Measurements from ENCODE around the gene C11orf21. TPM values are rescaled to one million over a fixed set of nuclear protein-coding genes. Genes with fewer than 3 reads are reported as not detected.

The C11orf21 gene
- total RNA-seq, 5 donors from 2014 or later (not counting 1 experiment from before 2014, with no cell fraction given) = 62.3 to 133 (median 88.9) TPM

DNA sequence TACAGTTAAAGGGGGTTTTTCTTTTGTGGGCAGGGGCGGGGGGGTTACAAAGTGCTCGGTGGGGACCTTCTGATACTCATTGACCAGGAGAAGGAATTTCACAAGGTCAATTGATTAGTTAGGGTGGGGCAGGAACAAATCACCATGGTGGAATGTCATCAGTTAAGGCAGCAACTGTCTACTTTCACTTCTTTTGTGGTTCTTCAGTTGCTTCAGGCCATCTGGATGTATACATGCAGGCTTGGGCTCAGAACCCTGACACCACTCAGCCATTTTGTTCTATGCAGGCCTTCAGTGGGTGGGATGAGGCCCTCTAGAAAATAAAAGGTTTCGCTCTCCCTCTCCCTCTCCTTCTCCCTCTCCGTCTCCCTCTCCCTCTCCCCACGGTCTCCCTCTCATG lies 29.7 kb upstream of the C11orf21 start:
- H3K27me3 Mint-ChIP-seq = peaks cover 29 to 37% of the 10 kb centered on the region in 2 donors
- peaks cover 3% of the 10 kb centered on the region for H3K36me3 Mint-ChIP-seq
- no peak overlapping the region for H3K4me3 ChIP-seq (ENCODE audit: control insufficient read depth in 1 of 2, extremely low read depth in 1 of 2, low read length in 1 of 2)
- H3K4me3 Mint-ChIP-seq = no peak overlapping the region
- no peaks in the 10 kb centered on the region for H3K36me3 ChIP-seq (ENCODE audit: control insufficient read depth in 2 of 2, extremely low read depth in 1 of 2, insufficient read depth in 1 of 2, low read length in 1 of 2)
- H3K4me1 ChIP-seq (ENCODE audit: control insufficient read depth in 1 of 2, extremely low read depth in 1 of 2, insufficient read depth in 2 of 2, low read length in 2 of 2) = no peaks in the 10 kb centered on the region
- no peak for DNase-seq
- H3K9me3 Mint-ChIP-seq = peaks cover 0 to 3% (median 0%) of the 10 kb centered on the region in 3 donors
- peaks cover 0 to 40% of the 10 kb centered on the region in 2 experiments for H3K27me3 ChIP-seq (replicated peaks in 1 of 2; ENCODE audit: control insufficient read depth in 2 of 2, extremely low read depth in 1 of 2, insufficient read depth in 2 of 2, low read length in 1 of 2)
- H3K9me3 ChIP-seq = no peaks in the 10 kb centered on the region
- no peak overlapping the region for H3K27ac Mint-ChIP-seq
- CTCF ChIA-PET = no interaction called here
- no CpG with 5 or more reads among the region's 5 CpGs for WGBS (ENCODE audit: insufficient coverage)
- POLR2A ChIA-PET = no interaction called here
- ATAC-seq (replicated peaks in 1 of 4) = no peak
- no peak overlapping the region for H3K27ac ChIP-seq (ENCODE audit: low read length)
- H3K4me1 Mint-ChIP-seq = no peaks in the 10 kb centered on the region

DNA sequence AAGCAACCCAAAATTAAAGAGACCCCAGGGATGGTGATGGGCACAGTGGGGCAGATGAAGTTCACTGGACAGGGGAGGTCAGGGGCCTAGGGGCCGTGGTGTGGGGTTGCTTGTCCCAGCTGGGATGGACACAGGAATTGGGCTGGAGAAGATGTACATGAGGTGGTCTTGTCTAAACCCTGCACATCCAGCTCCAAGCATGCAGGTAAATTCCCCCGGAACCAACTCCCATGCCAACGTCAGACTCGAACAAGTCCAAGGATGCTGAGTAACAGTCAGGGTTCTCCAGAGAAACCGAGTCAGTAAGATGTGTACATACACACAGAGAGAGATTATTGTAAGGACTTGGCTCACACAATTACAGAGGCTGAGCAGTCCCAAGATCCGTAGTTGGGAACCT lies 29.0 kb upstream of the C11orf21 start:
- no peak overlapping the region for H3K4me3 Mint-ChIP-seq
- H3K9me3 Mint-ChIP-seq = peaks cover 0 to 3% (median 0%) of the 10 kb centered on the region in 3 donors
- Histone ChIP-seq H3K27ac (ENCODE audit: low read length) (no peak overlapping the region), H3K36me3 (ENCODE audit: control insufficient read depth in 2 of 2, extremely low read depth in 1 of 2, insufficient read depth in 1 of 2, low read length in 1 of 2) (no peaks in the 10 kb centered on the region), H3K9me3 (no peaks in the 10 kb centered on the region), H3K4me3 (ENCODE audit: control insufficient read depth in 1 of 2, extremely low read depth in 1 of 2, low read length in 1 of 2) (no peak overlapping the region), H3K27me3 (replicated peaks in 1 of 2; ENCODE audit: control insufficient read depth in 2 of 2, extremely low read depth in 1 of 2, insufficient read depth in 2 of 2, low read length in 1 of 2) (peaks cover 0 to 40% of the 10 kb centered on the region in 2 experiments), H3K4me1 (ENCODE audit: control insufficient read depth in 1 of 2, extremely low read depth in 1 of 2, insufficient read depth in 2 of 2, low read length in 2 of 2) (no peaks in the 10 kb centered on the region)
- CTCF ChIA-PET = no interaction called here
- H3K27ac Mint-ChIP-seq = no peak overlapping the region
- peaks cover 3% of the 10 kb centered on the region for H3K36me3 Mint-ChIP-seq
- POLR2A ChIA-PET = no interaction called here
- DNase-seq (no peak), ATAC-seq (replicated peaks in 1 of 4) (no peak)
- WGBS (ENCODE audit: insufficient coverage) = 97% methylated on average over 5 of the region's 6 CpGs
- H3K4me1 Mint-ChIP-seq = no peaks in the 10 kb centered on the region
- H3K27me3 Mint-ChIP-seq = peaks cover 22 to 33% of the 10 kb centered on the region in 2 donors

DNA sequence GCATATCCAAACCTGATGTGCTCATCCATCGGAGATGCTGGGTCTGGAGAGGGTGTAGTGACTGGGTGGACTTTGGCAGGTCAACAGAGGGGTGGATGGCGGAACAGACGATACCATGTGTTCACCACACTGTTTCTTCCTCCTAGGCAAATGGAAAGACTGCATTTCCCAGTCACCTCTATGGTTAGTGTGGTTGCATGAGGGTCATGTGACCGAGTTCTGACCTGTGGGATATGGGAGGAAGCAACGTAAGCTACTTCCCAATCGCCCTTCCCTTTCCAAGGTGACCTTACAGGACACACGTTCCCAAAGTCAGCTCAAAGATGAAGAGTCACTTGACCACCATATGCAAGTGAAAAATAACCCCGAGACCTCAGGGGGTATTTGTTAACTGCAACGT lies 27.8 kb upstream of the C11orf21 start:
- Mint-ChIP-seq H3K27ac (no peak overlapping the region), H3K36me3 (peaks cover 3% of the 10 kb centered on the region), H3K27me3 (peaks cover 18 to 33% of the 10 kb centered on the region in 2 donors), H3K9me3 (peaks cover 0 to 3% (median 0%) of the 10 kb centered on the region in 3 donors), H3K4me1 (no peaks in the 10 kb centered on the region), H3K4me3 (no peak overlapping the region)
- no peaks in the 10 kb centered on the region for H3K4me1 ChIP-seq (ENCODE audit: control insufficient read depth in 1 of 2, extremely low read depth in 1 of 2, insufficient read depth in 2 of 2, low read length in 2 of 2)
- ChIA-PET CTCF (no interaction called here), POLR2A (interaction anchor here in 1 of 2 donors (0.5 kb wide), 1 partner anchor 49 kb away, joined by 3 read pairs; no protein-coding TSS in a partner anchor)
- ATAC-seq (replicated peaks in 1 of 4) (no peak), DNase-seq (no peak)
- no peak overlapping the region for H3K4me3 ChIP-seq (ENCODE audit: control insufficient read depth in 1 of 2, extremely low read depth in 1 of 2, low read length in 1 of 2)
- no peaks in the 10 kb centered on the region for H3K36me3 ChIP-seq (ENCODE audit: control insufficient read depth in 2 of 2, extremely low read depth in 1 of 2, insufficient read depth in 1 of 2, low read length in 1 of 2)
- no peak overlapping the region for H3K27ac ChIP-seq (ENCODE audit: low read length)
- no peaks in the 10 kb centered on the region for H3K9me3 ChIP-seq
- 93% methylated on average over 3 of the region's 9 CpGs for WGBS (ENCODE audit: insufficient coverage)
- H3K27me3 ChIP-seq (replicated peaks in 1 of 2; ENCODE audit: control insufficient read depth in 2 of 2, extremely low read depth in 1 of 2, insufficient read depth in 2 of 2, low read length in 1 of 2) = peaks cover 0 to 40% of the 10 kb centered on the region in 2 experiments

DNA sequence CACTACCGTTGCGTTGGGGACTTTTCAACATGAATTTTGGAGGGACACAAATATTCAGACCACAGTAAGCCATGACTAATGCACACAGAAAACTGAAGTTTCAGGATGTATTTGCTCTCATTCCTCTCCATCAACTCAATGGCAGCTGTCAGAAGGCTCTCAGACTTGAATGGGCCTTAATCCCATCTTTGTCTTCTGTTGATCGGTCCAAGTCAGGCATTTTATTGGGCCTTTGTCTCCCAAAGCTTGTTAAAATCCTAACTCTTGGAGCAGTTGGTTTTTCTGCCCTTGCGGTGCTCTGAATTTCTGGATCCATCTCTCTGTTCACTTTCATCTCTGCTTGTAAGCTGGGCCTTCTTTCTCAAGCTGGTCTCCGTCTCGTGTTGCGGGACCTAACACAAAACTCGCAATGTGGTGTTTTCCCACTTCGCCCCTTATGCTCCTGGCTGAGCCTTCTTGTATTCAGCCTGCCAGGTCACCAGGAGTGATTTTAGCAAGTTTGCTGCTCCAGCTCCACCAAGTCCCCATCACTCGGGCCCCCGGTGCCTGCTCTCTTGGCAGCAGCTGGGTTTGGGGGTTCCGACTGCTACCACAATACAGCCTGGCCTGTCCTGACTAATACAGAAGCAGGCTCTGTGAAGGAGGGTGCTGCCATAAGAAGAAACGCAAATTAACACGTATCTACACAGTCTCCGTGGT lies 27.1 kb upstream of the C11orf21 start:
- Mint-ChIP-seq H3K9me3 (peaks cover 0 to 3% (median 0%) of the 10 kb centered on the region in 3 donors), H3K27ac (no peak overlapping the region), H3K27me3 (peaks cover 18 to 33% of the 10 kb centered on the region in 2 donors), H3K4me3 (no peak overlapping the region), H3K36me3 (peaks cover 3% of the 10 kb centered on the region), H3K4me1 (no peaks in the 10 kb centered on the region)
- no peak for ATAC-seq (replicated peaks in 1 of 4)
- Histone ChIP-seq H3K4me3 (ENCODE audit: control insufficient read depth in 1 of 2, extremely low read depth in 1 of 2, low read length in 1 of 2) (no peak overlapping the region), H3K27ac (ENCODE audit: low read length) (no peak overlapping the region), H3K36me3 (ENCODE audit: control insufficient read depth in 2 of 2, extremely low read depth in 1 of 2, insufficient read depth in 1 of 2, low read length in 1 of 2) (no peaks in the 10 kb centered on the region), H3K9me3 (no peaks in the 10 kb centered on the region), H3K27me3 (replicated peaks in 1 of 2; ENCODE audit: control insufficient read depth in 2 of 2, extremely low read depth in 1 of 2, insufficient read depth in 2 of 2, low read length in 1 of 2) (peaks cover 0 to 40% of the 10 kb centered on the region in 2 experiments), H3K4me1 (ENCODE audit: control insufficient read depth in 1 of 2, extremely low read depth in 1 of 2, insufficient read depth in 2 of 2, low read length in 2 of 2) (no peaks in the 10 kb centered on the region)
- WGBS (ENCODE audit: insufficient coverage) = 92% methylated on average over 15 of the region's 15 CpGs
- ChIA-PET CTCF (interaction anchor here in 1 of 2 donors (0.5 kb wide), 1 partner anchor 513 kb away, joined by 3 read pairs; no protein-coding TSS in a partner anchor), POLR2A (no interaction called here)
- DNase-seq = no peak

DNA sequence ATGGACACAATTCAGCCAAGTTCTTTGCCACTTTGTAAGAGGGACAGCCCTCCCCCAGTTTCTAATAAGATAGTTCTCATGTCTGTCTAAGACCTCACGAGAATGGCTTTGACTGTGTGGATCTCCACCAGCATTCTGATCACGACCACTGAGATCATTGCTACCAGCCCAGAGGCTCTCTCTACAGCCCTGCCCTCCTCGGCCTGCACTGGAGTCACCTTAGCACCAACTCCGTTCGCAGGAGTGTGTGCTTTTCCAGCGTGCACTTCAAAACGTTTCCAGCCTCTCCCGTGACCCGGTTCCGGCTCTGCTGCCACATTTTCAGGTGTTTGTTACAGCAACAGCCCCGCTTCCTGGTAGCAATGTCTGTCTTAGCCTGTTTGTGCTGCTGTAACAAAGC lies 26.3 kb upstream of the C11orf21 start:
- ATAC-seq (replicated peaks in 1 of 4) = no peak
- H3K27ac Mint-ChIP-seq = no peak overlapping the region
- POLR2A ChIA-PET = no interaction called here
- Histone ChIP-seq H3K27ac (ENCODE audit: low read length) (no peak overlapping the region), H3K4me3 (ENCODE audit: control insufficient read depth in 1 of 2, extremely low read depth in 1 of 2, low read length in 1 of 2) (no peak overlapping the region), H3K27me3 (replicated peaks in 1 of 2; ENCODE audit: control insufficient read depth in 2 of 2, extremely low read depth in 1 of 2, insufficient read depth in 2 of 2, low read length in 1 of 2) (peaks cover 0 to 40% of the 10 kb centered on the region in 2 experiments), H3K9me3 (no peaks in the 10 kb centered on the region), H3K36me3 (ENCODE audit: control insufficient read depth in 2 of 2, extremely low read depth in 1 of 2, insufficient read depth in 1 of 2, low read length in 1 of 2) (no peaks in the 10 kb centered on the region), H3K4me1 (ENCODE audit: control insufficient read depth in 1 of 2, extremely low read depth in 1 of 2, insufficient read depth in 2 of 2, low read length in 2 of 2) (no peaks in the 10 kb centered on the region)
- CTCF ChIA-PET = no interaction called here
- 84% methylated on average over 11 of the region's 11 CpGs for WGBS (ENCODE audit: insufficient coverage)
- H3K36me3 Mint-ChIP-seq = peaks cover 3% of the 10 kb centered on the region
- no peak for DNase-seq
- no peaks in the 10 kb centered on the region for H3K4me1 Mint-ChIP-seq
- peaks cover 0 to 9% (median 4%) of the 10 kb centered on the region in 3 donors for H3K9me3 Mint-ChIP-seq
- peaks cover 21 to 33% of the 10 kb centered on the region in 2 donors for H3K27me3 Mint-ChIP-seq
- H3K4me3 Mint-ChIP-seq = no peak overlapping the region

DNA sequence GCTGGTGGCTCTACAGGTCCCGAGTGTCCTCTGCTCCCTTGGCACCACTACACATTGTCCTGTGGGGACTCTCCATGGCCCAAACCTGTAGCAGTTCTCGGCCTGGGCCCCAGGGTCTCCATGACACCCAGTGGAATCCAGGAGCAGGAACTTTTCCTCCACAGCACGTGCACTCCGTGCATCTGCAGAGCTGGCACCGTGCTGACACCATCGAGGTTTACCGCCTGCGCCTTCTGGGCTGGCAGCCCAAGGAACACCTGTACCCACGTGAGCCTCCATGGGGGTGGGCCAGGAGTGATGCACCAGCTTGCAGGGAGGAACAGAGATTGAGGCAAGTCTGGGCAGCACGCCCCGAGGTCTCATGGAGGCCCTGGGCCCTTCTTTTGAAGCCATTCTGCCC lies 25.3 kb upstream of the C11orf21 start:
- peaks cover 0 to 40% of the 10 kb centered on the region in 2 experiments for H3K27me3 ChIP-seq (replicated peaks in 1 of 2; ENCODE audit: control insufficient read depth in 2 of 2, extremely low read depth in 1 of 2, insufficient read depth in 2 of 2, low read length in 1 of 2)
- Mint-ChIP-seq H3K4me3 (no peak overlapping the region), H3K27me3 (peaks cover 25 to 33% of the 10 kb centered on the region in 2 donors), H3K9me3 (peaks cover 2 to 19% (median 4%) of the 10 kb centered on the region in 3 donors), H3K4me1 (no peaks in the 10 kb centered on the region), H3K27ac (no peak overlapping the region), H3K36me3 (peaks cover 3% of the 10 kb centered on the region)
- no peaks in the 10 kb centered on the region for H3K4me1 ChIP-seq (ENCODE audit: control insufficient read depth in 1 of 2, extremely low read depth in 1 of 2, insufficient read depth in 2 of 2, low read length in 2 of 2)
- DNase-seq (no peak), ATAC-seq (replicated peaks in 1 of 4) (no peak)
- H3K36me3 ChIP-seq (ENCODE audit: control insufficient read depth in 2 of 2, extremely low read depth in 1 of 2, insufficient read depth in 1 of 2, low read length in 1 of 2) = no peaks in the 10 kb centered on the region
- POLR2A ChIA-PET = no interaction called here
- no peak overlapping the region for H3K27ac ChIP-seq (ENCODE audit: low read length)
- H3K9me3 ChIP-seq = no peaks in the 10 kb centered on the region
- CTCF ChIA-PET = no interaction called here
- no peak overlapping the region for H3K4me3 ChIP-seq (ENCODE audit: control insufficient read depth in 1 of 2, extremely low read depth in 1 of 2, low read length in 1 of 2)
- 66% methylated on average over 10 of the region's 11 CpGs for WGBS (ENCODE audit: insufficient coverage)

Data from T-cell (primary cell).